A673 (cell line): Measurements from ENCODE around the gene ENO3. TPM values are rescaled to one million over a fixed set of nuclear protein-coding genes. Genes with fewer than 3 reads are reported as not detected.

Source experiments
- BruUV-seq: library from RNA; stranded (reverse); fragments of 400-500 nt; replicated peaks from 2 replicates; lab custom pipeline; 2021; lab: Mats Ljungman, UMichigan
- CTCF ChIA-PET: fragments of 300-600 bp; sonication (Branson Sonifier 250); formaldehyde crosslinking; loops from one replicate; lab custom pipeline; 2022; ENCODE audit warnings: antibody characterized with exemption; lab: Charles Lee
- POLR2A ChIA-PET: fragments of 300-600 bp; sonication (Branson Sonifier 250); formaldehyde crosslinking; loops from one replicate; lab custom pipeline; 2022; ENCODE audit warnings: antibody characterized with exemption; ENCODE audit not compliant: low non-redundant PET; lab: Charles Lee
- DNase-seq: peaks from one replicate; pipeline ENCODE4 v3.0.0-alpha.2; 2015; ENCODE audit warnings: low spot score
- H3K27ac ChIP-seq: fragments of 200-600 bp; sonication (generic); 2 replicates; pipeline ENCODE4 v1.5.1; 2016; ENCODE audit warnings: mixed run types, low read depth, mild to moderate bottlenecking, mixed read lengths, antibody characterized with exemption, low read length; ENCODE audit not compliant: poor library complexity, severe bottlenecking
- H3K27me3 ChIP-seq: fragments of 200-600 bp; sonication (generic); replicated peaks from 2 replicates; pipeline ENCODE4 v1.6.1; 2017; ENCODE audit warnings: mixed run types, low read depth, mild to moderate bottlenecking, mixed read lengths, antibody characterized with exemption, low read length; ENCODE audit not compliant: insufficient read depth, poor library complexity
- H3K36me3 ChIP-seq: fragments of 200-600 bp; sonication (generic); 2 replicates; pipeline ENCODE4 v1.6.1; 2016; ENCODE audit warnings: mixed run types, mild to moderate bottlenecking, mixed read lengths, antibody characterized with exemption, low read length; ENCODE audit not compliant: insufficient read depth, poor library complexity, severe bottlenecking
- H3K4me1 ChIP-seq: fragments of 200-600 bp; sonication (generic); 2 replicates; pipeline ENCODE4 v1.6.1; 2017; ENCODE audit warnings: mixed run types, mild to moderate bottlenecking, mixed read lengths, antibody characterized with exemption, low read length; ENCODE audit not compliant: insufficient read depth, poor library complexity, severe bottlenecking
- H3K4me3 ChIP-seq: fragments of 200-600 bp; sonication (generic); 2 replicates; pipeline ENCODE4 v1.5.1; 2016; ENCODE audit warnings: low read depth, mixed run types, mild to moderate bottlenecking, mixed read lengths, low read length; ENCODE audit not compliant: poor library complexity, severe bottlenecking
- H3K9me3 ChIP-seq: fragments of 200-600 bp; sonication (generic); 2 replicates; pipeline ENCODE4 v1.6.1; 2016; ENCODE audit warnings: mixed run types, low read depth, mild to moderate bottlenecking, mixed read lengths, antibody characterized with exemption, low read length; ENCODE audit not compliant: poor library complexity, severe bottlenecking
- EZH2 ChIP-seq: fragments of 200-600 bp; sonication (generic); IDR thresholded peaks from 2 replicates; pipeline ENCODE4 v1.6.1; 2017; ENCODE audit warnings: borderline replicate concordance, low read depth, mild to moderate bottlenecking, mixed read lengths, antibody characterized with exemption, low read length; ENCODE audit not compliant: poor library complexity, severe bottlenecking
- intact Hi-C: fragments of 100-400 bp; cut with micrococcal nuclease; formaldehyde crosslinking; loops from one replicate; pipeline ENCODE4 v1.10.0; 2022; ENCODE audit not compliant: unreplicated experiment
- total RNA-seq: library from RNA; stranded (reverse); gene quantifications from 2 replicates; pipeline ENCODE4 v1.2.3, GENCODE V29; 2021
- TF ChIP-seq, protein P1 (sequence below): fragments of 300-800, 200-600 bp; sonication (generic); conservative IDR thresholded peaks from 2 replicates; pipeline ENCODE4 v1.5.1; 2017; ENCODE audit warnings: low read depth, mild to moderate bottlenecking, antibody characterized with exemption, low read length, moderate library complexity, mixed read lengths

Gene ENO3
- total RNA-seq, 1 experiment from 2014 or later: 12.3 TPM

DNA sequence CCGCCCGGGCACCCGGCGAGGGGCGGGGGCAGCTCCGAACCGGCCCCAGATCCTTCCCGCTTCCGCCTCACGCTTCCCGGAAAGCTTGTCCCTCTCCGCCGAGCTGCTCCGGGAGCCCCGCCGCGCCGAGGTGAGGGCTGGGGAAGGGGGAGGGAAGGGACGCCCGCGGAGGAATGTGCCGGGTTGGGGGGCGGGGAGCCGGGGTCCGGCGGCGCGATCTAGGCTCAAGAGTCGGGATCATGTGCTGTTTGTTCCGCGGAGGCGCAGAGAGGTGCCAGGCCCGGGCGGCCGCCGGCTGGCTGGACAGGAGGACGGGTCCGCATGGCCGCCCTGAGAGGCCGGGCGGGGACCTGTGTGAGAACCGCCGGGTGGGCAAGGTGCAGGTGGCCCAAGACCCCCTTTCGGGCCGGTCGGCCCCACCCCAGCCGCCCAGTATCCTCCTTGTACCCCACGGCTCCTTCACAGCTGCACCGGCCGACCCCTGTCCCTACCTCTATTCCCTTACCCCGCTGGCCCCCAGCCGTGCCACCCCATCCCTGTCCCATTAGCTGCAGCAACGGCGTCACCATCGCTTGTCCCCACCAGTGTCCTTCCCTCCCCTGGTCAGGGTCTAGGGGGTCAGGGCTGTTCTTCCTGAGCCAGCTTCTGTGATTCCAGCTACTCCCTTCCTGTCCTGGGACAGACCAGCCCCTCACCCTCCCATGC lies 47.3 kb downstream of the ENO3 start:
- H3K36me3 ChIP-seq: no peaks in the 10 kb centered on the region
- peak overlapping the region; percentile 92 for H3K27ac ChIP-seq
- no peak for DNase-seq
- TF ChIP-seq, protein P1, sequence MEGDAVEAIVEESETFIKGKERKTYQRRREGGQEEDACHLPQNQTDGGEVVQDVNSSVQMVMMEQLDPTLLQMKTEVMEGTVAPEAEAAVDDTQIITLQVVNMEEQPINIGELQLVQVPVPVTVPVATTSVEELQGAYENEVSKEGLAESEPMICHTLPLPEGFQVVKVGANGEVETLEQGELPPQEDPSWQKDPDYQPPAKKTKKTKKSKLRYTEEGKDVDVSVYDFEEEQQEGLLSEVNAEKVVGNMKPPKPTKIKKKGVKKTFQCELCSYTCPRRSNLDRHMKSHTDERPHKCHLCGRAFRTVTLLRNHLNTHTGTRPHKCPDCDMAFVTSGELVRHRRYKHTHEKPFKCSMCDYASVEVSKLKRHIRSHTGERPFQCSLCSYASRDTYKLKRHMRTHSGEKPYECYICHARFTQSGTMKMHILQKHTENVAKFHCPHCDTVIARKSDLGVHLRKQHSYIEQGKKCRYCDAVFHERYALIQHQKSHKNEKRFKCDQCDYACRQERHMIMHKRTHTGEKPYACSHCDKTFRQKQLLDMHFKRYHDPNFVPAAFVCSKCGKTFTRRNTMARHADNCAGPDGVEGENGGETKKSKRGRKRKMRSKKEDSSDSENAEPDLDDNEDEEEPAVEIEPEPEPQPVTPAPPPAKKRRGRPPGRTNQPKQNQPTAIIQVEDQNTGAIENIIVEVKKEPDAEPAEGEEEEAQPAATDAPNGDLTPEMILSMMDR: no peak
- no peak for TF ChIP-seq EZH2
- no peaks in the 10 kb centered on the region for H3K9me3 ChIP-seq
- H3K4me1 ChIP-seq: peaks cover 28% of the 10 kb centered on the region
- POLR2A ChIA-PET: interaction anchor here (0.5 kb wide), 1 partner anchor 201 kb away, joined by 4 read pairs; no protein-coding TSS in a partner anchor
- no peaks in the 10 kb centered on the region for H3K27me3 ChIP-seq
- intact Hi-C loops: no loop called here
- H3K4me3 ChIP-seq: peak overlapping the region; percentile 93
- CTCF ChIA-PET: interaction anchor here (0.6 kb wide), 1 partner anchor 36 kb away, joined by 7 read pairs; no protein-coding TSS in a partner anchor
- BruUV-seq: no TSS peak

DNA sequence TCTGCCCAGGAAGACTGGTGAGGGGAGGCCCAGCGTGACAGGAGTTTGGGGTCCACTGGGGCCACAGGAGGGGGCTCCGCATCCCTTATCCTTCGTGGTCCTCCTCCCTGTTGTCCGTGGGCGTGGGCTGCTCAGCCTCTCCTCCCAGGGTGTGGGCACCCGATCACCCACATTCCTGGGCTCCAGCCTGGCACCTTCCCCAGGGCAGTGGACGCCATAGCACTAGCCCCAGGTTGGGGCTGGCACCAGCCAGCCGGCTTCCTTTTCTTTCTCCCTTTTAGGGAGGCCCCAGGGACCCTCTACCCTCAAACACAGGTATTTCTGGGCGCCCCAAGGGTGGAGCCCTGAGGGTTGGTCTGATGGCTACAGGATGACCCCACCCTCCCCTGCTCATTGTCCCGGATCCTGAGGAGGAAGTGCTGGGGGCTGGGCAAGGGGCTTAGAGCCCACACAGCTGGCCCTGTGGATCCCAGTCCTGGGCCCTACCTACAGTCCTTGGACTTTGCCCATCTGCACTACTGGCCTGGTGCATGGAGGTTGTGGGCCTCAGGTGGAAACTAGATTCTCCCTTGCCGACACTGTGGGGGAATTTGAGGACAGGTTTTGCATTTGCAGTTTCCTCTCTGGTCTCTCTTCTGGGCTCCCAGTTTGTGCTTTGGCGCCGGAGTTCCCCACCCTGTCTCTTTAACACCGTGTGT lies 48.0 kb downstream of the ENO3 start:
- H3K9me3 ChIP-seq: no peaks in the 10 kb centered on the region
- no peak for DNase-seq
- H3K36me3 ChIP-seq: peaks cover 6% of the 10 kb centered on the region
- POLR2A ChIA-PET: no interaction called here
- peak overlapping the region; percentile 92 for H3K27ac ChIP-seq
- no peaks in the 10 kb centered on the region for H3K27me3 ChIP-seq
- intact Hi-C loops: no loop called here
- H3K4me3 ChIP-seq: peak overlapping the region; percentile 93
- CTCF ChIA-PET: no interaction called here
- no TSS peak for BruUV-seq
- peaks cover 28% of the 10 kb centered on the region for H3K4me1 ChIP-seq
- no peak for TF ChIP-seq EZH2
- TF ChIP-seq, protein P1: no peak

DNA sequence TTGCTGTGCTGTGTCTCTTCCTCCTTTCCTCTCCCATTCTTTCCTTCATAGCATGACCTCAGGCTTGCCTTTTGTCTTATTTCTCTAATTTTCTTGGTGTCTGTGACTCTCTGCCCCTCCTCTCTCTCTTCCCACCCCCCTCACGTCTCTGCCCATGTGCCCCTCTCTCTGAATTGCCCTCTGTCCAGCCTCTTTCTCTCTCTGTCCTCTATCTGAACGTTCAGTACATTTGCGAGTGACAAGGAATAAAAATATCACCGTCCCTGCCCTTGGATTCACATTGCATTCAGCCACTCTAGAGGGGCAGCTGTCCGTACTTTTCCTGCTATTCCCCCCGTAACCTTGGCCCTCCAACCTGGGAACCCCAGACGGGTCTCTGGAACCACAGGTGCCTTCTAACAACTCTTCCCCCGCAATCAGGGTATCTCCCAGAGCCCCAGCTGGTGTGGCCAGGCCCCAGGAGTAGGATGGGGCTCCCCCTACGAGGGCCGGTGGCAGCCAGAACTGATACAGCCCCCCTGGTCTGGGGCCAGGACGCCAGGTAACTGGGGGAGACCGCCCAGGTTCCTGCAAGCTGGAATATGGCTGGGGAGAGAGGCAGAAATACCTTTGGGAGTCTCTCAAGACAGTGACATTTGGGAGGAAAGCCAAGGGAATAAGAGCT lies 48.6 kb downstream of the ENO3 start:
- Histone ChIP-seq H3K9me3 (no peaks in the 10 kb centered on the region), H3K27ac (peak overlapping the region; percentile 92), H3K4me1 (peaks cover 23% of the 10 kb centered on the region), H3K36me3 (peaks cover 13% of the 10 kb centered on the region), H3K27me3 (no peaks in the 10 kb centered on the region), H3K4me3 (peak overlapping the region; percentile 93)
- BruUV-seq: TSS peak; percentile 73
- no peak for DNase-seq
- intact Hi-C loops: no loop called here
- no peak for TF ChIP-seq EZH2
- TF ChIP-seq, protein P1: no peak
- POLR2A ChIA-PET: no interaction called here
- CTCF ChIA-PET: interaction anchor here (0.6 kb wide), 1 partner anchor 28 kb away, joined by 7 read pairs; no protein-coding TSS in a partner anchor
